GM12878 (cell line): ENCODE measurements around the gene ACAP1. TPM values are rescaled to one million over a fixed set of nuclear protein-coding genes. Genes with fewer than 3 reads are reported as not detected.

ENCODE experiments used
- BACH1 ChIP-seq: fragments of 450-650 bp; IDR thresholded peaks from 2 replicates; pipeline ENCODE4 v1.6.1; 2017; ENCODE audit warnings: mild to moderate bottlenecking, borderline replicate concordance
- BHLHE40 ChIP-seq, 2 experiments: fragments of 450-650 bp in 1 of 2; IDR thresholded peaks; 2 replicates each; pipeline ENCODE4 v1.6.1; 2011 to 2017; ENCODE audit warnings: low read depth in 2 of 2, borderline replicate concordance in 1 of 2, improper control_type of control experiment in 1 of 2, low read length in 1 of 2, mild to moderate bottlenecking in 1 of 2
- BMI1 ChIP-seq: fragments of 450-650 bp; IDR thresholded peaks from 2 replicates; pipeline ENCODE4 v1.6.1; 2016; ENCODE audit warnings: mild to moderate bottlenecking, moderate library complexity, borderline replicate concordance
- CHD4 ChIP-seq: fragments of 200-600 bp; sonication (generic); IDR thresholded peaks from 2 replicates; pipeline ENCODE4 v1.6.1; 2016; ENCODE audit warnings: mild to moderate bottlenecking
- CUX1 ChIP-seq: IDR thresholded peaks from 2 replicates; pipeline ENCODE4 v1.6.1; 2012; ENCODE audit warnings: improper control_type of control experiment, low read depth, low read length; ENCODE audit not compliant: insufficient replicate concordance
- DPF2 ChIP-seq: fragments of 450-650 bp; IDR thresholded peaks from 2 replicates; pipeline ENCODE4 v1.6.1; 2017; ENCODE audit warnings: mild to moderate bottlenecking
- ESRRA ChIP-seq: IDR thresholded peaks from 2 replicates; pipeline ENCODE4 v1.6.1; 2012; ENCODE audit warnings: mild to moderate bottlenecking, low read length, improper control_type of control experiment
- EZH2 ChIP-seq: IDR thresholded peaks from 2 replicates; pipeline ENCODE4 v1.6.1; 2012; ENCODE audit warnings: low read depth, mild to moderate bottlenecking, control low read depth, inconsistent platforms, low read length, borderline replicate concordance; ENCODE audit not compliant: control insufficient read depth
- FOXM1 ChIP-seq: IDR thresholded peaks from 2 replicates; pipeline ENCODE4 v1.6.1; 2012; ENCODE audit warnings: low read depth, mild to moderate bottlenecking, inconsistent platforms, low read length, moderate library complexity
- GATAD2B ChIP-seq: fragments of 450-650 bp; conservative IDR thresholded peaks from 2 replicates; pipeline ENCODE4 v1.6.1; 2017; ENCODE audit warnings: low read depth, mild to moderate bottlenecking, moderate library complexity
- IKZF1 ChIP-seq: fragments of 450-650 bp; conservative IDR thresholded peaks from 2 replicates; pipeline ENCODE4 v1.6.1; 2017; ENCODE audit warnings: antibody characterized with exemption, mild to moderate bottlenecking
- IKZF2 ChIP-seq, 2 experiments: fragments of 450-650 bp; IDR thresholded peaks; 2 replicates each; pipeline ENCODE4 v1.6.1; 2017; ENCODE audit warnings: mild to moderate bottlenecking in 2 of 2, moderate library complexity in 2 of 2
- IRF4 ChIP-seq: IDR thresholded peaks from 2 replicates; pipeline ENCODE4 v1.6.1; 2011; ENCODE audit warnings: low read depth, low read length
- LARP7 ChIP-seq: fragments of 450-650 bp; IDR thresholded peaks from 2 replicates; pipeline ENCODE4 v1.6.1; 2017; ENCODE audit warnings: mild to moderate bottlenecking
- NBN ChIP-seq: fragments of 450-650 bp; IDR thresholded peaks from 2 replicates; pipeline ENCODE4 v1.6.1; 2016
- NR2F1 ChIP-seq: fragments of 450-650 bp; conservative IDR thresholded peaks from 2 replicates; pipeline ENCODE4 v1.6.1; 2017; ENCODE audit warnings: mild to moderate bottlenecking
- PAX8 ChIP-seq: fragments of 450-650 bp; IDR thresholded peaks from 2 replicates; pipeline ENCODE4 v1.6.1; 2017; ENCODE audit warnings: mild to moderate bottlenecking, moderate library complexity
- RELA ChIP-seq: fragments of 450-650 bp; IDR thresholded peaks from 2 replicates; pipeline ENCODE4 v1.8.0; 2014; ENCODE audit warnings: borderline replicate concordance; ENCODE audit not compliant: partially characterized antibody
- SMAD1 ChIP-seq: fragments of 450-650 bp; IDR thresholded peaks from 2 replicates; pipeline ENCODE4 v1.6.1; 2018; ENCODE audit warnings: mild to moderate bottlenecking, low read depth; ENCODE audit not compliant: partially characterized antibody
- SMARCA5 ChIP-seq: fragments of 450-650 bp; IDR thresholded peaks from 2 replicates; pipeline ENCODE4 v1.6.1; 2017; ENCODE audit warnings: mild to moderate bottlenecking
- SMC3 ChIP-seq: IDR thresholded peaks from 2 replicates; pipeline ENCODE4 v1.6.1; 2011; ENCODE audit warnings: low read length, improper control_type of control experiment, borderline replicate concordance
- STAT3 ChIP-seq: IDR thresholded peaks from 2 replicates; pipeline ENCODE4 v1.6.1; 2011; ENCODE audit warnings: low read depth, low read length, improper control_type of control experiment
- TAF1 ChIP-seq: IDR thresholded peaks from 2 replicates; pipeline ENCODE4 v1.6.1; 2011; ENCODE audit warnings: mild to moderate bottlenecking, low read depth, low read length, borderline replicate concordance
- ZBTB4 ChIP-seq: fragments of 450-650 bp; formaldehyde crosslinking; IDR thresholded peaks from 2 replicates; pipeline ENCODE4 v1.4.0; 2022; ENCODE audit warnings: mild to moderate bottlenecking, moderate library complexity
- polyA plus RNA-seq, 11 experiments: library from polyadenylated mRNA; depleted of rRNA in 4 of 11; unstranded in 6 of 11; stranded (reverse) in 5 of 11; fragments of >200 nt; fragmentation: Nextera tagmentation in 4 of 11; fragmentation: Illumina TruSeq in 1 of 11; extraction: Ambion mirVana in 4 of 11; extraction: Trizol in 1 of 11; gene quantifications; 1 replicate in 1 of 11; 2 replicates in 10 of 11; pipeline versions ENCODE4 v1.2.1 to v1.2.3, GENCODE V29; 2011 to 2016; ENCODE audit warnings: inconsistent platforms in 2 of 11, missing spikeins in 2 of 11, low read depth in 1 of 11
- total RNA-seq, 4 experiments: library from RNA; depleted of rRNA in 3 of 4; stranded (reverse); fragments of >200 nt in 3 of 4; fragmentation: Illumina TruSeq in 1 of 4; extraction: Trizol in 1 of 4; gene quantifications; 2 replicates each; pipeline versions ENCODE4 v1.2.1 to v1.2.3, GENCODE V29; 2013 to 2021

Gene ACAP1
- total and polyA plus RNA-seq, 10 of the 15 experiments (the other 5 are each of a cell fraction or from before 2014, with no cell fraction given) = 5.7 to 245 (median 118) TPM

- no peak for TF ChIP-seq CUX1
- no peak for TF ChIP-seq BMI1
- TF ChIP-seq EZH2 = no peak
- peak; percentile 56; the same call in 1 of the 2 replicates for TF ChIP-seq IRF4
- 0 out of 2 replicates have a peak, but pooled peaks have one; percentile 41 for TF ChIP-seq DPF2
- no peak for TF ChIP-seq SMAD1
- TF ChIP-seq CHD4 = no peak
- no peak for TF ChIP-seq ESRRA
- TF ChIP-seq IKZF2 (IDR thresholded peaks at IDR 0.05) = peak in 1 of 2 experiments; percentile 26; a peak in 2 of 4 replicates
- peak; percentile 68; the same call in 1 of the 2 replicates for TF ChIP-seq NBN
- peak; percentile 57; the same call in 1 of the 2 replicates for TF ChIP-seq LARP7
- peak; percentile 39 for TF ChIP-seq RELA
- no peak for TF ChIP-seq PAX8
- no peak for TF ChIP-seq STAT3
- TF ChIP-seq BACH1 = 0 out of 2 replicates have a peak, but pooled peaks have one; percentile 28
- no peak for TF ChIP-seq ZBTB4 (CRISPR knock-in tag)
- TF ChIP-seq SMC3 = peak; percentile 85
- peak; percentile 68; the same call in 1 of the 2 replicates for TF ChIP-seq GATAD2B
- TF ChIP-seq TAF1 = no peak
- TF ChIP-seq IKZF1 = peak; percentile 49
- peak in 1 of 2 experiments; percentile 40; a peak in 2 of 4 replicates for TF ChIP-seq BHLHE40 (IDR thresholded peaks at IDR 0.05; ENCODE audit: borderline replicate concordance in 1 of 2, low read depth in 2 of 2, low read length in 1 of 2)
- TF ChIP-seq FOXM1 = no peak
- peak; percentile 32; the same call in 1 of the 2 replicates for TF ChIP-seq NR2F1
- peak; percentile 98 for TF ChIP-seq SMARCA5
Observed at GRCh38 chr17:7356072-7356549, 19.8 kb downstream of the ACAP1 start (continued).
